Neural progenitor cell (in vitro differentiated cells): ENCODE measurements around the gene LGALSL. TPM values are rescaled to one million over a fixed set of nuclear protein-coding genes. Genes with fewer than 3 reads are reported as not detected.

Experiments
- DNase-seq: peaks from one replicate; pipeline ENCODE4 v3.0.0-alpha.2; 2016; ENCODE audit warnings: low spot score
- H2AFZ ChIP-seq: fragments of 200-600 bp; sonication (generic); replicated peaks from 2 replicates; pipeline ENCODE4 v1.6.1; 2016; ENCODE audit warnings: antibody characterized with exemption
- H3F3A ChIP-seq: fragments of 200-600 bp; sonication (generic); 2 replicates; pipeline ENCODE4 v1.6.1; 2016; ENCODE audit warnings: antibody characterized with exemption, low read depth
- H3K27ac ChIP-seq: fragments of 200-600 bp; sonication (generic); 2 replicates; pipeline ENCODE4 v1.5.1; 2016; ENCODE audit warnings: mild to moderate bottlenecking
- H3K27me3 ChIP-seq: fragments of 200-600 bp; sonication (generic); 2 replicates; pipeline ENCODE4 v1.6.1; 2016; ENCODE audit warnings: mild to moderate bottlenecking, moderate library complexity
- H3K36me3 ChIP-seq: fragments of 200-600 bp; sonication (generic); 2 replicates; pipeline ENCODE4 v1.5.1; 2016
- H3K4me1 ChIP-seq: fragments of 200-600 bp; sonication (generic); 2 replicates; pipeline ENCODE4 v1.6.1; 2016; ENCODE audit warnings: mixed run types
- H3K4me2 ChIP-seq: fragments of 200-600 bp; sonication (generic); 2 replicates; pipeline ENCODE4 v1.6.1; 2016
- H3K4me3 ChIP-seq: fragments of 200-600 bp; sonication (generic); 2 replicates; pipeline ENCODE4 v1.5.1; 2016
- H3K79me2 ChIP-seq: fragments of 200-600 bp; sonication (generic); 2 replicates; pipeline ENCODE4 v1.6.1; 2016; ENCODE audit warnings: low read depth
- H3K9ac ChIP-seq: fragments of 200-600 bp; sonication (generic); 2 replicates; pipeline ENCODE4 v1.6.1; 2016
- H3K9me3 ChIP-seq: fragments of 200-600 bp; sonication (generic); 2 replicates; pipeline ENCODE4 v1.5.1; 2016; ENCODE audit warnings: low read depth
- H4K20me1 ChIP-seq: fragments of 200-600 bp; sonication (generic); 2 replicates; pipeline ENCODE4 v1.6.1; 2016; ENCODE audit warnings: low read depth
- H3K27ac Mint-ChIP-seq: 3 replicates; pipeline ENCODE4 v1.8.0; 2021; ENCODE audit warnings: mixed read lengths
- H3K27me3 Mint-ChIP-seq: 2 replicates; pipeline ENCODE4 v1.8.0; 2022; ENCODE audit warnings: low read depth, mild to moderate bottlenecking, inconsistent platforms, moderate library complexity, mixed read lengths; ENCODE audit not compliant: insufficient read depth
- H3K36me3 Mint-ChIP-seq: 3 replicates; pipeline ENCODE4 v1.8.0; 2021; ENCODE audit warnings: mixed read lengths
- H3K4me1 Mint-ChIP-seq: 3 replicates; pipeline ENCODE4 v1.8.0; 2021; ENCODE audit warnings: mixed read lengths
- H3K4me3 Mint-ChIP-seq: 3 replicates; pipeline ENCODE4 v1.8.0; 2021; ENCODE audit warnings: mild to moderate bottlenecking, moderate library complexity, mixed read lengths
- H3K9me3 Mint-ChIP-seq: 3 replicates; pipeline ENCODE4 v1.8.0; 2020; ENCODE audit warnings: mixed read lengths
- EZH2 ChIP-seq: fragments of 200-600 bp; sonication (generic); IDR thresholded peaks from 2 replicates; pipeline ENCODE4 v1.6.1; 2017; ENCODE audit warnings: antibody characterized with exemption, mild to moderate bottlenecking, moderate library complexity
- EZH2phosphoT487 ChIP-seq: fragments of 200-600 bp; sonication (generic); IDR thresholded peaks from 2 replicates; pipeline ENCODE4 v1.6.1; 2017; ENCODE audit warnings: antibody characterized with exemption
- total RNA-seq: library from RNA; depleted of rRNA; stranded (reverse); fragments of >200 nt; gene quantifications from 2 replicates; pipeline ENCODE4 v1.2.3, GENCODE V29; 2015; ENCODE audit warnings: low replicate concordance
- TF ChIP-seq, protein P1 (sequence below): fragments of 200-600 bp; sonication (generic); IDR thresholded peaks from 2 replicates; pipeline ENCODE4 v1.5.1; 2017; ENCODE audit warnings: antibody characterized with exemption, mild to moderate bottlenecking

The LGALSL gene
- total RNA-seq, 1 donor from 2014 or later, result 31.1 TPM

DNA sequence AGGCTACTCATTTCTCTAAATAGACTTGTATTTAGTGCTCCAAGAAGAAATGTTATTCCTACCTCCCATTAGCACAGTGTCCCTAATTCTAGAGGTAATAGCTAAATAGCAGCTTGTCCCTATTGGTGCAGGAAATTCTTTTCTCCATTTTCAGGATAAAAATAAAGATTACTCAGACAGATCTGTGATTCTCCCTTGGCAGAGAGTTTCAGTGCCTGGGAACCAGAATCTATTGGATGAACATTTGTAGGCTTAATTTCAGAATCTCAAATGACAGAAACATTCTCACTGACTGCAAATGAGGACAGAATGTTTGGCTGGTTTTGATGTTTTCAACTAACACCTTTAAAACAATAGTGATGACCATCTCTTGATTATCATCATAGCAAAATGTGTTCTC, 33.3 kb upstream of the LGALSL start:
- Mint-ChIP-seq H3K4me1 (peaks cover 16% of the 10 kb centered on the region), H3K4me3 (no peak overlapping the region), H3K36me3 (no peaks in the 10 kb centered on the region), H3K27ac (no peak overlapping the region), H3K27me3 (no peaks in the 10 kb centered on the region), H3K9me3 (no peaks in the 10 kb centered on the region)
- Histone ChIP-seq H3K4me3 (no peak overlapping the region), H3K9ac (no peak overlapping the region), H3K4me2 (no peak overlapping the region), H3K4me1 (peaks cover 12% of the 10 kb centered on the region), H3F3A (no peaks in the 10 kb centered on the region), H3K9me3 (no peaks in the 10 kb centered on the region), H3K79me2 (no peaks in the 10 kb centered on the region), H3K27ac (no peak overlapping the region), H3K36me3 (no peaks in the 10 kb centered on the region), H2AFZ (no peak overlapping the region), H3K27me3 (no peaks in the 10 kb centered on the region), H4K20me1 (no peaks in the 10 kb centered on the region)
- no peak for TF ChIP-seq EZH2
- TF ChIP-seq, protein P1, sequence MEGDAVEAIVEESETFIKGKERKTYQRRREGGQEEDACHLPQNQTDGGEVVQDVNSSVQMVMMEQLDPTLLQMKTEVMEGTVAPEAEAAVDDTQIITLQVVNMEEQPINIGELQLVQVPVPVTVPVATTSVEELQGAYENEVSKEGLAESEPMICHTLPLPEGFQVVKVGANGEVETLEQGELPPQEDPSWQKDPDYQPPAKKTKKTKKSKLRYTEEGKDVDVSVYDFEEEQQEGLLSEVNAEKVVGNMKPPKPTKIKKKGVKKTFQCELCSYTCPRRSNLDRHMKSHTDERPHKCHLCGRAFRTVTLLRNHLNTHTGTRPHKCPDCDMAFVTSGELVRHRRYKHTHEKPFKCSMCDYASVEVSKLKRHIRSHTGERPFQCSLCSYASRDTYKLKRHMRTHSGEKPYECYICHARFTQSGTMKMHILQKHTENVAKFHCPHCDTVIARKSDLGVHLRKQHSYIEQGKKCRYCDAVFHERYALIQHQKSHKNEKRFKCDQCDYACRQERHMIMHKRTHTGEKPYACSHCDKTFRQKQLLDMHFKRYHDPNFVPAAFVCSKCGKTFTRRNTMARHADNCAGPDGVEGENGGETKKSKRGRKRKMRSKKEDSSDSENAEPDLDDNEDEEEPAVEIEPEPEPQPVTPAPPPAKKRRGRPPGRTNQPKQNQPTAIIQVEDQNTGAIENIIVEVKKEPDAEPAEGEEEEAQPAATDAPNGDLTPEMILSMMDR, result no peak
- no peak for TF ChIP-seq EZH2phosphoT487
- DNase-seq, result no peak

DNA sequence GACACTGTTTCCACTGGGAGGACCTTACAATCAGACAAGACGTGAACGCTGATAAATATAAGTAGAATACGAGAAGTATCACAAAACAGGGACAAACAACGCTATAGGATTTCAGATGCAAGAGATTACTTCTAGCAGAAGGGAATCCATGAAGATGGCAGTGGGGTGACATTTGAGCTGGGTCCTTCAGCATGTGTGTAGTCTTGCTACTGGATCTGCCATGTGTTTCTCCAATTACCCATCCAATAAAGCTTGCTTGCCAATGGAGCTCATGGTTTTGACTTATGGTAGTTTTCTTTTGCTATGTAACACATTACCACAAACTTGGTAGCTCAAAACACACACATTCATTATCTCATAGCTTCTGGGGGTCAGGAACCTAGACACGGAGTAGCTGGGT, 32.8 kb upstream of the LGALSL start:
- H3K27ac Mint-ChIP-seq, result no peak overlapping the region
- Histone ChIP-seq H3K79me2 (no peaks in the 10 kb centered on the region), H3K4me1 (peaks cover 12% of the 10 kb centered on the region), H3K9ac (no peak overlapping the region), H3K27ac (no peak overlapping the region), H3K27me3 (no peaks in the 10 kb centered on the region), H3K36me3 (no peaks in the 10 kb centered on the region), H3K4me3 (no peak overlapping the region), H3K4me2 (no peak overlapping the region), H3F3A (no peaks in the 10 kb centered on the region), H4K20me1 (no peaks in the 10 kb centered on the region), H3K9me3 (no peaks in the 10 kb centered on the region), H2AFZ (no peak overlapping the region)
- H3K4me3 Mint-ChIP-seq, result no peak overlapping the region
- TF ChIP-seq EZH2phosphoT487, result no peak
- TF ChIP-seq, protein P1, result no peak
- no peak for TF ChIP-seq EZH2
- H3K27me3 Mint-ChIP-seq, result no peaks in the 10 kb centered on the region
- H3K36me3 Mint-ChIP-seq, result no peaks in the 10 kb centered on the region
- no peak for DNase-seq
- H3K9me3 Mint-ChIP-seq, result no peaks in the 10 kb centered on the region
- H3K4me1 Mint-ChIP-seq, result peaks cover 16% of the 10 kb centered on the region

DNA sequence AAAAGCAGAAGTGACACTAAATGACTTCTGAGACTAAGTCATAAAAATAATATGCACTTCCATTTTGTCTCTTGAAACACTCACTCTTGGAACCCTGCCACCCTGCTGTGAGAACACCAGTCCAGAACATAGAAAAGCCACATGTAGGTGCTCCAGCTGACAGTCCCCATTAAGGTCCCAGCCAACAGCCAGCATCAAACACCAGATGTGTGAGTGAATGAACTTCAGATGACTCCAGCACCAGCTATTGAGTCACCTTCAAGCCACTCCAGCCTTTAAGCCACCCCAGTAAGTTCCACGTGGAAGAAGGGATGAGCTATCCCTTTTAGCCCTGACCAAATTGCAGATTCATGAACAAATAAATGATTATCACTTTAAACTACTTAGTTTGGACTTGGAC, 31.5 kb upstream of the LGALSL start:
- H3F3A ChIP-seq, result no peaks in the 10 kb centered on the region
- TF ChIP-seq, protein P1, result no peak
- no peak for TF ChIP-seq EZH2
- TF ChIP-seq EZH2phosphoT487, result no peak
- H3K4me3 ChIP-seq, result no peak overlapping the region
- no peaks in the 10 kb centered on the region for H3K36me3 ChIP-seq
- no peak overlapping the region for H3K27ac Mint-ChIP-seq
- no peaks in the 10 kb centered on the region for H4K20me1 ChIP-seq
- no peaks in the 10 kb centered on the region for H3K9me3 ChIP-seq
- H3K4me3 Mint-ChIP-seq, result no peak overlapping the region
- H3K4me1 ChIP-seq, result peaks cover 12% of the 10 kb centered on the region
- no peak for DNase-seq
- H3K27me3 Mint-ChIP-seq, result no peaks in the 10 kb centered on the region
- H2AFZ ChIP-seq, result no peak overlapping the region
- no peak overlapping the region for H3K9ac ChIP-seq
- H3K27me3 ChIP-seq, result no peaks in the 10 kb centered on the region
- H3K4me2 ChIP-seq, result no peak overlapping the region
- no peaks in the 10 kb centered on the region for H3K36me3 Mint-ChIP-seq
- peaks cover 18% of the 10 kb centered on the region for H3K4me1 Mint-ChIP-seq
- no peaks in the 10 kb centered on the region for H3K9me3 Mint-ChIP-seq
- no peaks in the 10 kb centered on the region for H3K79me2 ChIP-seq
- H3K27ac ChIP-seq, result no peak overlapping the region
